Astrocyte (in vitro differentiated cells and primary cell): ENCODE measurements around the gene CCDC57. TPM values are rescaled to one million over a fixed set of nuclear protein-coding genes. Genes with fewer than 3 reads are reported as not detected.

ENCODE experiments used
- DNase-seq: peaks from one replicate; pipeline ENCODE4 v3.0.0-alpha.2; 2010; ENCODE audit warnings: low read depth
- FAIRE-seq: peaks from 2 replicates; lab custom pipeline; 2011; peaks lifted over from hg19 to GRCh38; lab: Jason Lieb, UNC
- H2AFZ ChIP-seq: 2 replicates; pipeline ENCODE4 v1.6.0; 2012; ENCODE audit warnings: low read depth, low read length, inconsistent platforms
- H3K27ac ChIP-seq: 2 replicates; pipeline ENCODE4 v1.5.1; 2011; ENCODE audit warnings: low read depth, low read length, inconsistent platforms
- H3K27me3 ChIP-seq: 2 replicates; pipeline ENCODE4 v1.6.0; 2011; ENCODE audit warnings: low read length, inconsistent platforms; ENCODE audit not compliant: insufficient read depth
- H3K36me3 ChIP-seq: 2 replicates; pipeline ENCODE4 v1.5.1; 2011; ENCODE audit warnings: low read length, inconsistent platforms; ENCODE audit not compliant: insufficient read depth
- H3K4me1 ChIP-seq: 2 replicates; pipeline ENCODE4 v1.5.1; 2011; ENCODE audit warnings: low read length, inconsistent platforms; ENCODE audit not compliant: insufficient read depth
- H3K4me2 ChIP-seq: 2 replicates; pipeline ENCODE4 v1.6.0; 2012; ENCODE audit warnings: low read length, inconsistent platforms
- H3K4me3 ChIP-seq: 2 replicates; pipeline ENCODE4 v1.5.1; 2011; ENCODE audit warnings: low read depth, mild to moderate bottlenecking, low read length, inconsistent platforms; ENCODE audit not compliant: insufficient read depth
- H3K79me2 ChIP-seq: 2 replicates; pipeline ENCODE4 v1.6.0; 2012; ENCODE audit warnings: mild to moderate bottlenecking, low read length, inconsistent platforms; ENCODE audit not compliant: insufficient read depth
- H3K9ac ChIP-seq: 2 replicates; pipeline ENCODE4 v1.6.0; 2012; ENCODE audit warnings: mild to moderate bottlenecking, low read length, inconsistent platforms
- H3K9me3 ChIP-seq: 2 replicates; pipeline ENCODE4 v1.5.1; 2012; ENCODE audit warnings: low read depth, mild to moderate bottlenecking, low read length, inconsistent platforms; ENCODE audit not compliant: insufficient read depth
- H4K20me1 ChIP-seq: 2 replicates; pipeline ENCODE4 v1.6.0; 2012; ENCODE audit warnings: low read length, inconsistent platforms; ENCODE audit not compliant: insufficient read depth
- H3K27ac Mint-ChIP-seq: one replicate; pipeline ENCODE4 v1.8.0; 2021; ENCODE audit warnings: mild to moderate bottlenecking, mixed read lengths; ENCODE audit not compliant: unreplicated experiment
- H3K27me3 Mint-ChIP-seq: one replicate; pipeline ENCODE4 v1.8.0; 2021; ENCODE audit warnings: low read depth, mixed read lengths; ENCODE audit not compliant: unreplicated experiment
- H3K36me3 Mint-ChIP-seq: one replicate; pipeline ENCODE4 v1.8.0; 2021; ENCODE audit warnings: low read depth, mixed read lengths; ENCODE audit not compliant: unreplicated experiment
- H3K4me1 Mint-ChIP-seq: one replicate; pipeline ENCODE4 v1.8.0; 2021; ENCODE audit warnings: low read depth, mixed read lengths; ENCODE audit not compliant: unreplicated experiment
- H3K4me3 Mint-ChIP-seq: one replicate; pipeline ENCODE4 v1.8.0; 2021; ENCODE audit warnings: mild to moderate bottlenecking, moderate library complexity, mixed read lengths; ENCODE audit not compliant: unreplicated experiment
- H3K9me3 Mint-ChIP-seq: one replicate; pipeline ENCODE4 v1.8.0; 2021; ENCODE audit warnings: mild to moderate bottlenecking, mixed read lengths; ENCODE audit not compliant: unreplicated experiment
- CTCF ChIP-seq: IDR thresholded peaks from 2 replicates; pipeline ENCODE4 v1.5.1; 2011; ENCODE audit warnings: low read depth, mild to moderate bottlenecking, inconsistent platforms, low read length, moderate library complexity; ENCODE audit not compliant: insufficient read depth
- EZH2 ChIP-seq: IDR thresholded peaks from 2 replicates; pipeline ENCODE4 v1.6.1; 2012; ENCODE audit warnings: mild to moderate bottlenecking, low read length, inconsistent platforms; ENCODE audit not compliant: insufficient read depth
- total RNA-seq: library from RNA; stranded (reverse); gene quantifications from 2 replicates; pipeline ENCODE4 v1.2.1, GENCODE V29; 2021

Gene CCDC57
- total RNA-seq, 1 donor from 2014 or later: 20.4 TPM

- peaks cover 6% of the 10 kb centered on the region for H3K79me2 ChIP-seq
- no peak overlapping the region for H3K4me3 Mint-ChIP-seq
- peaks cover 9% of the 10 kb centered on the region for H3K36me3 ChIP-seq
- H2AFZ ChIP-seq: no peak overlapping the region
- FAIRE-seq: no peak
- H3K27ac ChIP-seq: no peak overlapping the region
- peaks cover 2% of the 10 kb centered on the region for H3K4me1 Mint-ChIP-seq
- H3K9me3 Mint-ChIP-seq: peaks cover 4% of the 10 kb centered on the region
- H3K27me3 ChIP-seq: no peaks in the 10 kb centered on the region
- H3K36me3 Mint-ChIP-seq: peaks cover 23% of the 10 kb centered on the region
- DNase-seq: no peak
- H4K20me1 ChIP-seq: peaks cover 15% of the 10 kb centered on the region
- no peak overlapping the region for H3K4me2 ChIP-seq
- no peaks in the 10 kb centered on the region for H3K9me3 ChIP-seq
- no peaks in the 10 kb centered on the region for H3K4me1 ChIP-seq
- H3K9ac ChIP-seq: no peak overlapping the region
- H3K27ac Mint-ChIP-seq: no peak overlapping the region
- H3K4me3 ChIP-seq: no peak overlapping the region
- H3K27me3 Mint-ChIP-seq: no peaks in the 10 kb centered on the region
- TF ChIP-seq CTCF: no peak
- no peak for TF ChIP-seq EZH2
Observed at GRCh38 chr17:82199496-82199895, 13.1 kb downstream of the CCDC57 start.

GRCh38 chr17:82198092-82198491, 14.6 kb downstream of the CCDC57 start:
- no peak overlapping the region for H3K9ac ChIP-seq
- TF ChIP-seq CTCF (no peak), EZH2 (no peak)
- Mint-ChIP-seq H3K9me3 (peaks cover 4% of the 10 kb centered on the region), H3K4me1 (peaks cover 2% of the 10 kb centered on the region), H3K36me3 (peaks cover 25% of the 10 kb centered on the region), H3K27me3 (no peaks in the 10 kb centered on the region), H3K4me3 (no peak overlapping the region), H3K27ac (no peak overlapping the region)
- H4K20me1 ChIP-seq: peaks cover 3% of the 10 kb centered on the region
- no peaks in the 10 kb centered on the region for H3K79me2 ChIP-seq
- no peaks in the 10 kb centered on the region for H3K9me3 ChIP-seq
- H3K4me2 ChIP-seq: no peak overlapping the region
- H2AFZ ChIP-seq: no peak overlapping the region
- H3K27ac ChIP-seq: no peak overlapping the region
- H3K27me3 ChIP-seq: no peaks in the 10 kb centered on the region
- peaks cover 13% of the 10 kb centered on the region for H3K36me3 ChIP-seq
- DNase-seq (no peak), FAIRE-seq (no peak)
- H3K4me3 ChIP-seq: no peak overlapping the region
- H3K4me1 ChIP-seq: no peaks in the 10 kb centered on the region

GRCh38 chr17:82195675-82196672, 16.7 kb downstream of the CCDC57 start:
- TF ChIP-seq CTCF: no peak
- TF ChIP-seq EZH2: no peak
- Histone ChIP-seq H3K36me3 (peaks cover 21% of the 10 kb centered on the region), H3K4me1 (no peaks in the 10 kb centered on the region), H3K4me2 (no peak overlapping the region), H3K4me3 (no peak overlapping the region), H3K27me3 (no peaks in the 10 kb centered on the region), H3K9me3 (no peaks in the 10 kb centered on the region), H3K79me2 (no peaks in the 10 kb centered on the region), H4K20me1 (no peaks in the 10 kb centered on the region), H3K27ac (no peak overlapping the region), H3K9ac (no peak overlapping the region), H2AFZ (no peak overlapping the region)
- Mint-ChIP-seq H3K9me3 (peaks cover 4% of the 10 kb centered on the region), H3K36me3 (peaks cover 33% of the 10 kb centered on the region), H3K27ac (no peak overlapping the region), H3K27me3 (no peaks in the 10 kb centered on the region), H3K4me3 (no peak overlapping the region), H3K4me1 (peaks cover 2% of the 10 kb centered on the region)
- DNase-seq (no peak), FAIRE-seq (no peak)
